Measurements from ENCODE around the gene FBXO15. TPM values are rescaled to one million over a fixed set of nuclear protein-coding genes. Genes with fewer than 3 reads are reported as not detected.

Gene FBXO15
- total RNA-seq, 1 donor from 2014 or later, result 1.2 TPM

DNA sequence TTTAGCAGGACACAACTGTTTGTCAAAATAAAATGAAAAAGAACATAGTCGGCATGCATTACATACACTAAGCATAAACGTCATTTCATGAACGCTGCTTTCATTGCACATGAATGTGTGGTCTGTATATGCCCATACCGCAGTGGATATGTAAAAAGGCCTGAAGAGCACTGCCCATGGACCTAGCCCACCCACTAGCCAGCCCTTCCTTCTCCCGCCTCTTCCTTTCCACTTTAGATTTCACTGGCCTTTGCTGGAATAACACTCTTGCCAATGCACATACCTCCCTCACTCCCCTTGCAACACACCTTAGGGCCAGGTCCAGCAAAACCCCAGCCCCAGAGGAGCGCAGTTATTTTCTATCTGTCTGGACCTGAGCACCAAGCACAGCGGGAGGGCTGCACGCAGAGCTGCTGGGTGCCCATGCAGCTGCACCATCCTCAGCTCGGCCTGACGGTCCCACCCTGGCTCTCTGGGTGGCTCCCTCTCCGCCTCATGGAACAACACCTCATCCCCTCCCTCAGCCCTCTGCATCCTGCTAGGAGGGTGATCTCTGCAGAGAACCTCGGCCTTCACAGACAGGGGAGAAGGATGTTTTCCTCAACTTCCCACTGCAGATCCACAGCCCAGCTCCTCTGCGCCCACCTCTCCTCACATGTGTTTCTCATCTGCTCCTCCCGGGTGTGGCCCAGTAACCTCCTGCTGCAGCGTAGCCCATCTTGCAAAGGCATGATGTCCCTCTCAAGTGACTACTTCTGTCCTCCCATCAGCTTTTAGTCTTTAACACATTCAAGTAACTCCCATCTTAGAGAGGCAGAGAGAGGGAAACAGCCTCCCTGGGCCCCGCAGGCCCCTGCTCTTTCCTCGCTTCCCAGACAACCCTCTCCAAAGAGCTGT is 72.7 kb downstream of the FBXO15 start:
- no peak for TF ChIP-seq EZH2 (IDR thresholded peaks at IDR 0.05; ENCODE audit: insufficient read depth, low read length)
- TF ChIP-seq, protein P1, sequence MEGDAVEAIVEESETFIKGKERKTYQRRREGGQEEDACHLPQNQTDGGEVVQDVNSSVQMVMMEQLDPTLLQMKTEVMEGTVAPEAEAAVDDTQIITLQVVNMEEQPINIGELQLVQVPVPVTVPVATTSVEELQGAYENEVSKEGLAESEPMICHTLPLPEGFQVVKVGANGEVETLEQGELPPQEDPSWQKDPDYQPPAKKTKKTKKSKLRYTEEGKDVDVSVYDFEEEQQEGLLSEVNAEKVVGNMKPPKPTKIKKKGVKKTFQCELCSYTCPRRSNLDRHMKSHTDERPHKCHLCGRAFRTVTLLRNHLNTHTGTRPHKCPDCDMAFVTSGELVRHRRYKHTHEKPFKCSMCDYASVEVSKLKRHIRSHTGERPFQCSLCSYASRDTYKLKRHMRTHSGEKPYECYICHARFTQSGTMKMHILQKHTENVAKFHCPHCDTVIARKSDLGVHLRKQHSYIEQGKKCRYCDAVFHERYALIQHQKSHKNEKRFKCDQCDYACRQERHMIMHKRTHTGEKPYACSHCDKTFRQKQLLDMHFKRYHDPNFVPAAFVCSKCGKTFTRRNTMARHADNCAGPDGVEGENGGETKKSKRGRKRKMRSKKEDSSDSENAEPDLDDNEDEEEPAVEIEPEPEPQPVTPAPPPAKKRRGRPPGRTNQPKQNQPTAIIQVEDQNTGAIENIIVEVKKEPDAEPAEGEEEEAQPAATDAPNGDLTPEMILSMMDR (IDR thresholded peaks at IDR 0.05; ENCODE audit: insufficient read depth, low read depth, low read length), result no peak
- H3K27me3 Mint-ChIP-seq (ENCODE audit: low read depth, unreplicated experiment), result peaks cover 12% of the 10 kb centered on the region
- H3K9ac ChIP-seq (ENCODE audit: low read length), result no peak overlapping the region
- peaks cover 2% of the 10 kb centered on the region for H3K9me3 Mint-ChIP-seq (ENCODE audit: unreplicated experiment)
- no peak overlapping the region for H3K27ac ChIP-seq (ENCODE audit: low read depth, low read length)
- H3K27ac Mint-ChIP-seq (ENCODE audit: unreplicated experiment), result no peak overlapping the region
- FAIRE-seq (no peak), DNase-seq (ENCODE audit: low read depth) (no peak)
- H3K79me2 ChIP-seq (ENCODE audit: insufficient read depth, low read length), result no peaks in the 10 kb centered on the region
- no peaks in the 10 kb centered on the region for H4K20me1 ChIP-seq (ENCODE audit: insufficient read depth, low read length)
- no peak overlapping the region for H3K4me3 ChIP-seq (ENCODE audit: insufficient read depth, low read depth, low read length)
- H3K36me3 Mint-ChIP-seq (ENCODE audit: low read depth, unreplicated experiment), result no peaks in the 10 kb centered on the region
- H3K4me2 ChIP-seq (ENCODE audit: low read length), result no peak overlapping the region
- H3K4me1 Mint-ChIP-seq (ENCODE audit: low read depth, unreplicated experiment), result no peaks in the 10 kb centered on the region
- H3K4me1 ChIP-seq (ENCODE audit: insufficient read depth, low read length), result no peaks in the 10 kb centered on the region
- no peaks in the 10 kb centered on the region for H3K27me3 ChIP-seq (ENCODE audit: insufficient read depth, low read length)
- H2AFZ ChIP-seq (ENCODE audit: low read depth, low read length), result no peak overlapping the region
- H3K4me3 Mint-ChIP-seq (ENCODE audit: unreplicated experiment), result no peak overlapping the region
- no peaks in the 10 kb centered on the region for H3K36me3 ChIP-seq (ENCODE audit: insufficient read depth, low read length)
- H3K9me3 ChIP-seq (ENCODE audit: insufficient read depth, low read depth, low read length), result no peaks in the 10 kb centered on the region

DNA sequence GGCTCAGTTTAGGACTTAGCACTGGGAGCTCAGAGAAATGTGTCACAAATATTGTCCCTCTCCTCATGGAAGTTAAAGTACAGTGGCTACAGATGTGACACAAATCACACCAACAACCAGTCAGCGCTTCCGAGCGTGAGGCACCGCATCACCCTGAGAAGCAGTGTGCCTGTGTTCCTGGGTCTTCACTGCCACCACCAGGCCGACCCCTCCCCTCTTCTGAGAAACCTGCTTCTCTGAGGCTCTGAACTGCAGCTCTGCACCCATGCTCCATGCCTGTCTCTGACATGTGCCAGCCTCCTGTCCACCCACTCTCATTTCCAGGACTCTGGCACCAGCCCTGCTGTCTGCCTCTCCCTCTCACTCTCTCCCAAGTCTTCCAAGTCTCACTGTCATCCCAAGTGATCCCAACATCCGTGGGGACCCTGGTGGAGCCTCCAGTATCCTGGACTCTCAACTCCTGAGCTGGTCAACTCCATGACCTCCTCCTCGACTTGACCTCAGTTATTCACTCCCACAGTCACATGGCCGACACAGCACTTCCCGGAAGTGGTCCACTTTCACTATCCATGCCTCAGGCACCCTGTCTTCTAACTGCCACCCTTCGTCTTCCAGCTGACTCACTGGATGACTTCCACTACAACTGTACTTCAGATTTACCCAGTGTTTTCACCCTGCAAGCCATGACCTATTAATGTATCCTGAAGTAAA is 73.5 kb downstream of the FBXO15 start:
- Histone ChIP-seq H3K9ac (ENCODE audit: low read length) (no peak overlapping the region), H3K27ac (ENCODE audit: low read depth, low read length) (no peak overlapping the region), H3K79me2 (ENCODE audit: insufficient read depth, low read length) (no peaks in the 10 kb centered on the region), H2AFZ (ENCODE audit: low read depth, low read length) (no peak overlapping the region), H3K4me1 (ENCODE audit: insufficient read depth, low read length) (no peaks in the 10 kb centered on the region), H4K20me1 (ENCODE audit: insufficient read depth, low read length) (no peaks in the 10 kb centered on the region), H3K27me3 (ENCODE audit: insufficient read depth, low read length) (no peaks in the 10 kb centered on the region), H3K4me3 (ENCODE audit: insufficient read depth, low read depth, low read length) (no peak overlapping the region), H3K36me3 (ENCODE audit: insufficient read depth, low read length) (no peaks in the 10 kb centered on the region), H3K9me3 (ENCODE audit: insufficient read depth, low read depth, low read length) (no peaks in the 10 kb centered on the region), H3K4me2 (ENCODE audit: low read length) (no peak overlapping the region)
- H3K27ac Mint-ChIP-seq (ENCODE audit: unreplicated experiment), result no peak overlapping the region
- H3K9me3 Mint-ChIP-seq (ENCODE audit: unreplicated experiment), result peaks cover 2% of the 10 kb centered on the region
- H3K36me3 Mint-ChIP-seq (ENCODE audit: low read depth, unreplicated experiment), result no peaks in the 10 kb centered on the region
- TF ChIP-seq EZH2 (IDR thresholded peaks at IDR 0.05; ENCODE audit: insufficient read depth, low read length), result no peak
- TF ChIP-seq, protein P1 (IDR thresholded peaks at IDR 0.05; ENCODE audit: insufficient read depth, low read depth, low read length), result no peak
- no peak for DNase-seq (ENCODE audit: low read depth)
- H3K4me1 Mint-ChIP-seq (ENCODE audit: low read depth, unreplicated experiment), result no peaks in the 10 kb centered on the region
- H3K27me3 Mint-ChIP-seq (ENCODE audit: low read depth, unreplicated experiment), result peaks cover 12% of the 10 kb centered on the region
- FAIRE-seq, result no peak
- H3K4me3 Mint-ChIP-seq (ENCODE audit: unreplicated experiment), result no peak overlapping the region

All from astrocyte (in vitro differentiated cells and primary cell).